KBM-7 (cell line): ENCODE measurements around the gene GATB.

Experiments
- DNase-seq: peaks from one replicate; pipeline ENCODE4 v3.0.0-alpha.2; 2015
- in situ Hi-C: fragments of 300-500 bp; cut with MboI; formaldehyde crosslinking; loops from 2 replicates; pipeline ENCODE4 v1.14.3; 2020; ENCODE audit warnings: low sequenced_read_pairs, low pct_unique_long_range_greater_than_20kb, mixed read lengths

GATB gene

DNA sequence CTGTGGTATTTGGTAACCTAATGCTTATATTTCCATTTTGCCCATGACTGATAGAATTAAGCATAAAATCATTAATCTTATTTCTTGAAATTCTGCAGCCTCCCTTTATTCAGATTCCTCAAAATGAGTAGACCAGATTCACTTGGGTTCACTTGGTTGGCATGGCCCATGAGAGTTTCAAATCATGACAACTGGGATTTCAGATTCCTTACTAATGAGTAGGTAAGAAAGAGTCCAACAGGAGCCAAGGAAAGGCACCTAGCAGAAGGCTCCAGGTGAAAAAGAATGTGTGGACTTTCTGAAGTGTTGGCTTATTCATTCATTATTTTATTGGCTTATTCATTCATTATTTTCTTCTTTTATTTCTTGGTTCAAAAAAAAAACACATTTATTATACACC lies 27.2 kb upstream of the GATB start:
- in situ Hi-C loops = no loop called here
- DNase-seq = no peak

DNA sequence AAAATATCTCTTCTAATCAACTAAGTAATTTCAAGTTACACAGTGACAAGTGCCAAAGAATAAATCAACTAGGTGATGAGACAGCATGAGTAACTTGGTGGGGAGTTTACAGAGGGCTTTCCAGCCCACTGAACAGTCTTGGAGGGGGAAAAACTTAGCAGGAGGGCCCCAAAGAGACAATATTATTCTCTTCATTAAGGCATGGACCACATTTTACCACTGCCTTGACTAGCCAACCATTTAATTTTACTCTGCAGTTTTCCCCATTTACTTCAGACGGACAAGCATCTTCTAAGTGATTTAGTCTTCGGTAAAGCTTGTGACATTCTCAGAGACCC lies 25.3 kb upstream of the GATB start:
- in situ Hi-C loops = no loop called here
- no peak for DNase-seq

DNA sequence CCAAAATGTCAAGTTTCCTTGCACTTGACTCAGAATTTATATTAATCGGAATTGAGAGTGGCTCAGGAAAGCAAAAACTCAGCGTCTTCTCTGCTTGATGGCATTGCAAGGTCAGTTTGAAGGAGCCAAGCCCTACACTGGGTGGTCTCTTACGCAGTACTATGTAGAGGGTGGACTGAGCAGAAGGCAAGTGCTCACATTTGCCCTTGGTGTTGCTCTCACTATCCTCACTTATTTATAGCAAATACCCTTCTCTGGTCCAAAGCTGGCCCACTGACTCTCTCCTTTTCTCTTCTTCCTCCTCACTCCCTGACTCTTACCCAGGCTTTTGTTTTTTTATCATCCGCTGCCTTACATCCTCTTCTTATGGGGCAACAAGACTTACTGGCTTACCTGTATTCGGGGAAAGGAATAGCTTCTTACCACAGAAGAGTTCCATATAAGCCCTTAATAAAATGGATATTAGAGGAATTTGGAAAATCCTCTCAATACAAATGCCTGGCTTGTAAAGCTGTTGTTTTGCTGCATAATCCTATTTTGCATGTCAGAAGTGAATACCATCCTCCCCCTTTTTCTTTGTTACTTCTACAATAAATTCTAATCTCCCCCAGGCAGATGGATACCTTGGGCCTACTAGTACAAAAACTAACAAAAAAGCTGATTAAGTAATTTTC lies 24.8 kb upstream of the GATB start:
- in situ Hi-C loops = no loop called here
- DNase-seq = no peak

DNA sequence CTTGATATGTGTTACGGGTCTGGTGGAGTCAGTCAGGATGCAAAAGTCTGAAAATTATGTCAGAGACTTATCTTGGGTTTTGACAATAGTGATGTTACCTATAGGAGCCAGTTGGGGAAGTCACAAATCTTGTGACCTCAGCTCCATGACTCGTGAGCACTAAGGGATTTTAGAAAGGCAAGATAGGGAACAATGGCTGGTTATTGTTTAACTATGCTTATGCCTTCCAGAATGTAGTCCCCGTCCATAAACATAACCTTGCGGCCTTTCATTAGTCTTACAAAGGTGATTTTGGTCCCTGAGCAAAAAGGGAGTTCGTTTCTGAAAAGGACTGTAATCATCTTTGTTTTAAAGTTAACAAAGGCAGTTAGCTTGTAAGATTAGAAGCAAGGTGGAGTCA lies 23.9 kb upstream of the GATB start:
- DNase-seq = no peak
- in situ Hi-C loops = no loop called here

DNA sequence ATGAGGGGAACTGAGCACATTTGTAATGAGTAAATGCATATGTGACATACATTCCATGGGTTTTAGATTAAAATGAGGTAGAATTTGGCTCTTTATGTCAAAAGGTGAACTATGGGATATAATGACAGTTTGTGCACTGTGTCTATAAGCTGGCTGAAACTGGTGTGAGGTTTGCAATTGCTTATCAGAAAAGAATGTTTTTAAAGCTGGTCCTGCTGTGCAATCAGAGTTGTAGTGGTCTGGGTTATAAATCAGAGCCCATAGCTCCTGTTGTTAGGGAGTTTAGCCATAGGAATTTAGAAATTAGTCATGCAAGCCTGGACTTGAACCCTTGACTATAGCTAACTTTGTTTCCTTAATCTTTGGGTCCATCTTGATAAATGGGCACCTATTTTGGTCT lies 23.1 kb upstream of the GATB start:
- DNase-seq = no peak
- in situ Hi-C loops = no loop called here

DNA sequence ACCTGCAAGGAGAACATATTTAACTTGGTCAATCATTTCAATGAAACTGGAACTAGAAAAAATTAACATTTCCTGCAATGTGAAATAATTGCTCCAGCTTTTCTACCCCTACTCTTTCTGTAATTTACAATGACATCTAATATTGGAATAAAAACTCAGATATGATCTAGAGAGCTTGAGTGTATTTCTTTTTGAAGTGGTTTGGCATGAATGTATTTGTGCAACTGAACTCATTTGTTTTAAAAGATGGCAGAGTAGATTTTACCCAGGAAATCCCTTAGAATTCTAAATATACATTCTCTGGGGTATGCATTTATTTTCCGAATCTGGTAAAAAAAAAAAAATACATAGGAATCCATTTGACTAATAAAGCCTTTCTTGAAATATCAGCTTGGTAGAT lies 21.5 kb upstream of the GATB start:
- in situ Hi-C loops = no loop called here
- DNase-seq = no peak

DNA sequence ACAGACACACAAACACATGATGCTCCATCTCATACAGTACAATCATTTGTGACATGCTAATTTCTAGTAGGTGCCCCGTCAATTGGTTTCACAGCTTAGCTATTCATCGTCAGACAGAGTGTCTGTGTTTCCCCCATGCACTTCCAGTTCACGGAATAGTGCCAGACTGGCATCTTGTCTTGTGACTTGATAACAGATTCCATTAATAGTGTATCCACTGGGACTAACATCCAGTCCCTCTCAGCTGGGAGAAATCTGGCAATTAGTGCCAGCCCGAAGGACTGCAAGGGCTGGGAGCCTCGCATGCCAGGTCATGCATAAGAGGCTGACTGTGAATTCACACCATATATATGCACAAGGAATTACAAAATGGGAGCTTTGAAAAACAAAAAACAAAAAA lies 20.2 kb upstream of the GATB start:
- no peak for DNase-seq
- in situ Hi-C loops = no loop called here

DNA sequence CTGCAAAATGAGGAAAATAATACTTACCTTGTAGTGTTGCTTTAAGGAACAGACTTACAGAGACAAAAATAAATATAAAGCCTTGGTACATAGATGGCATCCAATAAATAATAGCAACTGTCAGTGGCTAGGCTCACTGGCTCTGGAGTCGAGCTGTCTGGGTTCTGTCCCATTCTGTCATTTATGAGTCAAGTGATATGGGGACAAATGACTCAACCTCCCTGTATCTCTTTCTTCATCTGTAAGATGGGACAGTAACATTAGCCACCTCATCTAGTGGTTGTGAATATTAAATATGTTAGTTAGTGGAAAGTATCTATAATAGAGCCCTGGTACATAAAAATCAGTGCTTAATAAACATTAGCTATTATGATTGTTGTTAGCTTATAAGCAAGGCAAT lies 16.7 kb upstream of the GATB start:
- in situ Hi-C loops = no loop called here
- no peak for DNase-seq

DNA sequence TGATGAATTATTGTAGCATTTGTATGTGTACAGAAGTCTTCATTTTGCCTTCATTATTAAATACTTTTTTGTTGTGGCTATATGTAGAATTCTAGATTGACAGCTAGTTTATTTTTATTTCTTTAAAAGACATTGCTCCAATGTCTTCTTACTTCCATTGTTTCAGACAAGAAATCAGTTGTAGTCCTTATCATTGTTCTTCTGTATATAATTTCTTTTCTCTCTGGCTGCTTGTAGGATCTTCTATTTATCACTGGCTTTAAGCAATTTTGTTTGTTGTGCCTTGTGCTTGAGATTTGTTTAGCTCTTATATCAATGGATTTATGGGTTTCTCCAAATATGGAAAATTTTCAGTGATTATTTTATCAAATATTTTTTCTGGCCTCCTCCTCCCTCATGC lies 13.5 kb upstream of the GATB start:
- DNase-seq = no peak
- in situ Hi-C loops = no loop called here

DNA sequence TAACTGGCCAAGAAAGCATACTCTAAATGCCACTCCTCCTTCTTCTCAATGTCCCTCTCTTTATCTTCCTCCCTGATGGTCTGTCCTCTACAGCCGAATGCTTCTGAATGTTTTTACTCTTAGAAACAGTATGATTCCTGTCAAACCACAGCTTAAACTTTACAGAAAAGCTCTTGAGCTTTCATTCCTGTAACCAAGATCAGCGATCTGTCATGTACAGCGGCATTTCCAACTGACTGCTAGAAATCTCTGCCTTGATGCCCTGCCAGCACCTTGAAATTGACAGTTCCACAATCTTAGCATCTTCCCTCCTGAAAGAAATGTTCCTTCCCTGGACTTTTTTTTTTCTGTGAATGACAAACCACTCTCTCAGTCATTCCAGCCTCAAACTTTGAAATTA lies 11.5 kb upstream of the GATB start:
- in situ Hi-C loops = no loop called here
- DNase-seq = no peak

DNA sequence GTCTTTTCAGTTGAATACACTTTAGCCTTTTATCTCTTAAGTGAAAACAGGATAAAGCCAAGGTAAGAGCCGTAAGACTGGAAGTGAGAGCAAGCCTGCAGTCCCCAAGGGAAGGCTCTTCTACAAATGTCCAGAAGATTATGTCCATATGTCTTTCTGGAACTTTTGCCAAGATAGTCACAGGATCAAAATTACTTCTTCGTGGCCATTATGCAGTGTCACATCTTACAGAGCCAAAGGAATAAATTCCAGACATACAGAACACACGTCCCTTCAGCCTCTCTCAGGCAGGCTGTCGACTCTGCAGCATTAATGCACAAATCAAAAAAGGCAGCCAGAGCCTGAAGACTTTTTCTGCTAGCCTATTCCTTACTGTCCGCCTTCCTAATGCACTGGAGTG lies 10.9 kb upstream of the GATB start:
- in situ Hi-C loops = no loop called here
- DNase-seq = no peak

DNA sequence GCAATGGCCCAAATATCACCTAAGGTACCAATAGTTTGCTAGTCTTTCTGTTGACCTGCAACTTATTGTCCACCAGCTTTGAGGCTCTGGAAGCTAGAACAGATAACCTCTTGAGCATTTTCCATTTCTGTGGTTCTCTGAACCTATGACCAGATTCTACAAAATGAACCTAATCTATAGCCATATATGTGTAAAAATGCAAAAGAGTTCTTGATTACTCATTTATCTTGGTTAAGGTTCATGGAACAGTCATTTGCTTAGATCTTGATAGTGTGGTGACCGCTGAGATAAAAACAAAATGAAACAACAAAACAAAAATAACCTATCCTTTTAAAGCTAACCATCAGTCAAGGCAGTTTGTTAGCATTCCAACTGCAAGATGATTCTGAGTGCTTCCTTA lies 9.3 kb upstream of the GATB start:
- no peak for DNase-seq
- in situ Hi-C loops = no loop called here

DNA sequence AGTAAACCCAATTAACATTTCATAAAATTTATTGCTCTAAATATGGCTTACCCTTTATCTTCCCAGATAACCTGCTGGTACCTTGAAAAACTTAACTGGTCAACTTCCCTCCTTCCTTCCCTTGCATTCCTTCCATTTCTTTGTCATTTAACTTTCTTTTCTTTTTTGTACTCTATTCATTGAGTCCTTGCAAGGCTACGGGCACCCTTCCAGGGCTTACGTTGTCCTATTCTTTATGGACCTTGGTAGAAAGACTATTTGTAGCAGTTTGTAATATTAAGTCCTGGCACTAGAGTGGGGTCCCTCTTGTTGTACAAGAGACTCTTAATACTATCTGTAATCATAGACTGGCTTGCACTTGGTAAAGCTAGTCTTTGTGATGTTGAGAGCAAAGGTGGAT lies 8.0 kb upstream of the GATB start:
- in situ Hi-C loops = no loop called here
- DNase-seq = no peak

DNA sequence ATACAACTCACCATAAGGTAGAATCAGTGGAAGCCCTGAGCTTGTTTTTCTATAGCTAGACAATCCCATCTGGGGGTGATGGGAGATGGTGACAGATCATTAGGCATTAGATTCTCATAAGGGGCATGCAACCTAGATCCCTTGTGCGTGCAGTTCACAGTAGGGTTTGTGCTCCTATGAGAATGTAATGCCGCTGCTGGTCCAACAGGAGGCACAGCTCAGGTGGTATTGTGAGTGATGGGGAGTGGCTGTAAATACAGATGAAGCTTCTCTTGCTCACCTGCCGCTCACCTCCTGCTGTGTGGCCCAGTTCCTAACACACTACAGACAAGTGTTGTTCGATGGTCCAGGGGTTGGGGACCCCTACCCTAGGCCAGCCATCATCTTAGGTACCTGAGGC lies 5.9 kb upstream of the GATB start:
- no peak for DNase-seq
- in situ Hi-C loops = no loop called here

DNA sequence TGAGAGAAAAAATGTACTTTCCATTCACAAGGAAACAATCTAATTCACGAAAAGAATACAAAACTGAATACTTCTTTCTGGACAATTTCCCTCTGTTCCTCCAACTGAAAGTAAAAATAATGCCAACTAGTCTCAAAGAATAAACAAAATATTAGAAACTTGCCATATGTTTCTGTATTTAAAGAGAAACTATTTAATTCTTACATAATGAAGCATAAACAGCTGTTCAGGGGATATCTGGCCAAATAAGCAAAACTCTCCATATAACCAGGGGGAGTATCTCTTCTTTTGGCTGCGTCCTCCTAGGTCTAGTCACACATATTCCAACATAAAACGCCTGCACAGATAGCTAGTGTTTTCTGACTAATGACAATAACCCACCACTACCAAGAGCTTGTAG lies 805 bp downstream of the GATB start:
- in situ Hi-C loops = no loop called here
- no peak for DNase-seq

DNA sequence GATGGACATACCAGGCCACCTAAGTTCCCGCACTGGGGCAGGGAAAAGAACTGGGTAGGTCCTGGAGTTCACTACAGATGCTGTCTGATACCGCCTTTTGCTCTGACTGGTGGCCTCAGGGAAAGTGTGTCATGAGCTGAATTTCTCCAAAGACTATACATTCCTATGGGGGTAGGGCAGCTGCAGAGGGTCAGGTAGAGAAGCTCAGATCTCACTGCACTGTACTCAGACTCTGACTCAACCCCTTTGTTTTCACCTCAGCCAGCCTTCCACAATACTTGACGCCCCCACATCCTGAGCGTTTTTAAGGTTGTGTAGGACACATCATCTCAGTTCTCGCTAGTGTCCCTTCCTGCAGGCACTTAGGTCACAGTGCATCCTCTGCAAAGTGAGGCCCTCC lies 7.8 kb downstream of the GATB start:
- DNase-seq = no peak
- in situ Hi-C loops = no loop called here

DNA sequence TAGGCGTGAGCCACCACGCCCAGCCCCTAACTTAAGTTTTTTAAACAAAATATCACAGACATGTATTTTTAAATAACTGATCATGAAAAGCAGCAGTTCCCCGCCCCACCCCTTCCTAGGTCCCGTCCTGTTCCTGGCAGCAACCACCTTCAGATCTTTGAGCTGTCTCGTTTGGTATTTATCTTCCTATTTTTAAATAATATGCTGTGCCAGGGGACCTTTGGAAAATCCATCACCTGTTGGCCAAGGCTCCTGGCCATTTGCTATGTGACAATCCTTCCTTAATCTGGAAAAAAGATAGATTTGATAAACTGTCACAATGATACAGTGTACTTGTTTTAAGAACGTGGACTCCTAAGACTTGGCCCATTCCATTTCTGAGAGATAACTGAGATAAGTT lies 10.7 kb downstream of the GATB start:
- DNase-seq = no peak
- in situ Hi-C loops = no loop called here

DNA sequence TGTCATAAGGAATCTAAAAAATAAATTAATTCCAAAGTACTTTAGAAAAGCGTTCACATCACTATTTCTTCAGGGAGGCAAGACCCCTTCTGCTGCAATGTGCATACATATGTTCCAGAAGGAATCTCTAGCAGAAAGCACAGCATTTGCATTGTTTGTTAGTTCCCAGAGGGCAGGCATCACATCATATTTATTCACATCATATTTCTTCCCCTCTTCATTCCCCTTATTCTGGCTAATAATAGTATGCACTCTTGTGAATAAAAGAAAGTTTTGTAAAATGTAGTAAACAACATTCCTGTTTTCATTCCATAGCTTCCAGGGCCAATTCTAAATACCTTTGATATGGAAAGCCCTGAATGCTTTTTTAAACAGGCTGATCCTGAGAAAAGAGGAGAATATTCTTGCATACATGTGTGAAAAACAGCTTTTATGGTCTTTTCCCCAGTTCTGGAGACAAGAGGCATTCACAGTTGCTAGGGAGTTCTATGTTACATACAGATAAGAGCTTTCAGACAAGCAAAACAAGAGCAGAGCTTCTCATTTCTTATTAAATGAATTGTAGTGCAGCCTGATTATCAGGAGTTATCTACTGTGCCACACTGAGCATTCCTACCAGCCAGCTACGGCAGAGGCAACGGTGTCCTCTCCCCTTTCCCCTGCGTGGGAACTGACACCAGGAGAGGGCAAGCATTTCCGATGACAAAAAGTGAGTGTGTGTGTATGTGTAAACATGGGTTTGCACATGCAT lies 15.2 kb downstream of the GATB start:
- in situ Hi-C loops = no loop called here

DNA sequence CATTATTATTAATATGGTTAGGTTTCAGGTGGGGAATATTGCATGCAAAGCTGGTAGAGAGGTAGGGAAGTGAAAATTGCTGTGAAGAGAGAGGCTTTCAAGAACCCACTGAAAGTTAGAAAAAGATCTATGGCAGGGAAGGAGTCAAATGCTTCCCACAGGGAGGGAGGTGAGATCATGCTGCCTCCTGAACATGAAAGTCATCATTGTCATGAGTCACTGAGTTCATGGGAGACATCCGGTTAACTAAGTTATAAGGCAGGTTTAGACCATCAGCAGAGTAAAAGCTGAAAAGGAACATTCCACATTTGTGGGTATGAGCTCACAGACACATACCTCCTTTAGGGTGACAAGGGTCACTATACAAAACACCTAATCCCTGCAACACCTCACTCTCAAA lies 16.2 kb downstream of the GATB start:
- in situ Hi-C loops = no loop called here
- no peak for DNase-seq

More for the DNA sequence above, 15.2 kb downstream of the GATB start:
- DNase-seq = no peak

DNA sequence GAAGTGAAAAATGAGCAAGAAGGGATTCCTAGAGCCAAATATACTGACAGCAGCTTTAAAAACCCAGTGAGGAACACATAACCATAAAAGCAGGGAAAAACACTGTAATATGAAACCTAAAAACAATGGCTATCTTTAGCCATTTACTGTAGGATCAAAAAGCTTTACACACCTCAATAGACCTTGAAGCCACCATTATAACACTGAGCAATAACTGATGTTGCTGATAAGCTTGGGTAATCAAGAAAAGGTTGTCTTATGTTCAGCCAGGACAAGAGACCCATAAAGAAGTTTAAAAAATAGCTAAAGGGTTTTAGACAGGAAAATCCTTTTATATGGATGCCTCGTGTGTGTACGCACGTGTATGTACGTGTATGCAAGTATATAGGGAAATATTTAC lies 16.9 kb downstream of the GATB start:
- no peak for DNase-seq
- in situ Hi-C loops = no loop called here

DNA sequence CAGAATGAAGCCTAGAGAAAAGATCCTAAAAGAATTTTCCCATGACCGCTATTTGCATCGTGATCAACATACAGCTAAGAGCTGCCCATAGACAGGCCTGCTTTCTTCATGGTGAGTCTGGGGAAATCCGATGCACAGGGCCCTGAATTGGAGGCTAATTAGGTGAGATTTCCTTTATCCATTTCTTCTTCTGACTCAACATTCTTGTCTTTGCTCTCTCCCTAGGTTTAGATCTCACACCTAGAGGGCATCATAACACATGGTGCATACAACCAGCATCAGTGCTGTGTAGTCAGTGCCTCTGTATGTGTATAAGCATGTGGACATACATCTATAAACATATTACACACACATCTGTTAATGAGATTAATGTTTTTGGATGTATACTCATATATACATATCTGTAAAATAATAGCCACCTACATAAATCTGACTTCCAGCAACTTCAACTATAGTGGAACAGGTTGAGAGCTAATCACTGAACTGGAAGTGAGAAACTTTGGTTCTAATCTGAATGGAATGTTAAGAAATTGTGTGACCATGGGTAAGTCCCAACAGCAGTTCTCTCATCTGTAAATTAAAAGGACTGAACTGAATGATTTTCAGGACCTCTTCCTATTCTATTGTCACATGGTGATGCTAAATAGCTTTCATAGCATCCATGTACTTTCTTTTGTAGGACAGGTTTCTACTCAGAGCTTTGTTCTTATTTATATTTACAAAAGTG lies 17.5 kb downstream of the GATB start:
- DNase-seq = no peak
- in situ Hi-C loops = no loop called here
